Inflammatory macrophage (primary cell): ENCODE data around the gene FOXC2.

ENCODE experiments used
- DNase-seq, 2 donors: peaks; one replicate each; pipeline ENCODE4 v3.0.0-alpha.2; 2020 to 2022

FOXC2 gene

GRCh38 chr16:86533076-86533475, 33.6 kb upstream of the FOXC2 start:
- no peak for DNase-seq

- DNase-seq: no peak
Measured at GRCh38 chr16:86533767-86534351, 32.8 kb upstream of the FOXC2 start.

- DNase-seq: no peak
Measured at GRCh38 chr16:86534779-86535615, 31.6 kb upstream of the FOXC2 start.

GRCh38 chr16:86536621-86537020, 30.0 kb upstream of the FOXC2 start:
- no peak for DNase-seq

GRCh38 chr16:86537486-86537885, 29.1 kb upstream of the FOXC2 start:
- DNase-seq: no peak

- DNase-seq: no peak
Measured at GRCh38 chr16:86538196-86538780, 28.3 kb upstream of the FOXC2 start.

GRCh38 chr16:86540894-86541293, 25.7 kb upstream of the FOXC2 start:
- DNase-seq: no peak

GRCh38 chr16:86541560-86541959, 25.1 kb upstream of the FOXC2 start:
- no peak for DNase-seq

GRCh38 chr16:86542756-86543750, 23.6 kb upstream of the FOXC2 start:
- DNase-seq: no peak

- no peak for DNase-seq
Measured at GRCh38 chr16:86545481-86545880, 21.1 kb upstream of the FOXC2 start.

GRCh38 chr16:86545954-86546637, 20.5 kb upstream of the FOXC2 start:
- no peak for DNase-seq

- no peak for DNase-seq
Measured at GRCh38 chr16:86546638-86547013, 20.0 kb upstream of the FOXC2 start.

GRCh38 chr16:86547286-86547685, 19.3 kb upstream of the FOXC2 start:
- no peak for DNase-seq

- DNase-seq: no peak
Measured at GRCh38 chr16:86549076-86549892, 17.3 kb upstream of the FOXC2 start.

- no peak for DNase-seq
Measured at GRCh38 chr16:86549893-86550190, 16.8 kb upstream of the FOXC2 start.

GRCh38 chr16:86550281-86550680, 16.3 kb upstream of the FOXC2 start:
- DNase-seq: no peak

GRCh38 chr16:86553356-86553755, 13.3 kb upstream of the FOXC2 start:
- DNase-seq: no peak

- DNase-seq: no peak
Measured at GRCh38 chr16:86554599-86554916, 12.1 kb upstream of the FOXC2 start.

GRCh38 chr16:86554917-86555703, 11.5 kb upstream of the FOXC2 start, which contains the start of gene MTHFSD:
Gene MTHFSD, minus strand, starts transcription at chr16:86555235. Its CDS starts 51 bp downstream, at chr16:86555184.
- peak; percentile 93 for DNase-seq

GRCh38 chr16:86555704-86556075, 10.9 kb upstream of the FOXC2 start:
- DNase-seq: no peak

GRCh38 chr16:86556576-86556975, 10.1 kb upstream of the FOXC2 start:
- DNase-seq: no peak
